H9 (cell line): ENCODE results near the gene PPP1R12A. TPM values are rescaled to one million over a fixed set of nuclear protein-coding genes. Genes with fewer than 3 reads are reported as not detected.

ENCODE experiments used
- DNase-seq: peaks from one replicate; pipeline ENCODE4 v3.0.0-alpha.2; 2017
- H2AFZ ChIP-seq: one replicate; pipeline ENCODE4 v1.6.1; 2013; ENCODE audit warnings: mild to moderate bottlenecking, low read length, control low read depth, moderate library complexity
- H2AK5ac ChIP-seq: 2 replicates; pipeline ENCODE4 v1.6.1; 2013; ENCODE audit warnings: low read length, control low read depth, mixed read lengths; ENCODE audit not compliant: insufficient read length
- H2BK120ac ChIP-seq: one replicate; pipeline ENCODE4 v1.6.1; 2013; ENCODE audit warnings: low read depth, mild to moderate bottlenecking, low read length, control low read depth, inconsistent platforms; ENCODE audit not compliant: poor library complexity, severe bottlenecking
- H2BK12ac ChIP-seq: 2 replicates; pipeline ENCODE4 v1.6.1; 2013; ENCODE audit warnings: low read length, control low read depth, mixed read lengths, low read depth; ENCODE audit not compliant: insufficient read length
- H2BK15ac ChIP-seq: 2 replicates; pipeline ENCODE4 v1.6.1; 2013; ENCODE audit warnings: low read depth, low read length, control low read depth
- H2BK20ac ChIP-seq: one replicate; pipeline ENCODE4 v1.6.1; 2013; ENCODE audit warnings: low read depth, mild to moderate bottlenecking, low read length, control low read depth, inconsistent platforms; ENCODE audit not compliant: poor library complexity, severe bottlenecking
- H2BK5ac ChIP-seq: 2 replicates; pipeline ENCODE4 v1.6.1; 2013; ENCODE audit warnings: low read length, control low read depth, mixed read lengths; ENCODE audit not compliant: insufficient read length
- H3K14ac ChIP-seq: 2 replicates; pipeline ENCODE4 v1.6.1; 2013; ENCODE audit warnings: low read length, control low read depth; ENCODE audit not compliant: insufficient read depth
- H3K18ac ChIP-seq: 2 replicates; pipeline ENCODE4 v1.6.1; 2013; ENCODE audit warnings: low read depth, mild to moderate bottlenecking, mixed read lengths, low read length, control low read depth; ENCODE audit not compliant: insufficient read length
- H3K23ac ChIP-seq: 2 replicates; pipeline ENCODE4 v1.6.1; 2013; ENCODE audit warnings: low read length, control low read depth, mixed read lengths, low read depth; ENCODE audit not compliant: insufficient read length
- H3K23me2 ChIP-seq: 2 replicates; pipeline ENCODE4 v1.6.1; 2013; ENCODE audit warnings: low read depth, mild to moderate bottlenecking, mixed read lengths, low read length, control low read depth; ENCODE audit not compliant: insufficient read length, poor library complexity, severe bottlenecking
- H3K27ac ChIP-seq: 2 replicates; pipeline ENCODE4 v1.5.1; 2013; ENCODE audit warnings: low read length, control low read depth, mixed read lengths, low read depth; ENCODE audit not compliant: insufficient read length
- H3K27me3 ChIP-seq: 2 replicates; pipeline ENCODE4 v1.6.1; 2013; ENCODE audit warnings: low read length, control low read depth, inconsistent platforms; ENCODE audit not compliant: insufficient read depth
- H3K4ac ChIP-seq: 2 replicates; pipeline ENCODE4 v1.6.1; 2013; ENCODE audit warnings: low read depth, mild to moderate bottlenecking, control low read depth, inconsistent platforms, low read length, moderate library complexity
- H3K4me1 ChIP-seq: 2 replicates; pipeline ENCODE4 v1.6.1; 2013; ENCODE audit warnings: low read length, control low read depth, inconsistent platforms; ENCODE audit not compliant: insufficient read depth
- H3K4me2 ChIP-seq: 2 replicates; pipeline ENCODE4 v1.6.1; 2013; ENCODE audit warnings: low read length, control low read depth, mixed read lengths; ENCODE audit not compliant: insufficient read length, insufficient read depth
- H3K56ac ChIP-seq: 2 replicates; pipeline ENCODE4 v1.6.1; 2013; ENCODE audit warnings: low read depth, mild to moderate bottlenecking, mixed read lengths, low read length, control low read depth; ENCODE audit not compliant: insufficient read length
- H3K79me1 ChIP-seq: 2 replicates; pipeline ENCODE4 v1.6.1; 2013; ENCODE audit warnings: low read depth, mild to moderate bottlenecking, moderate library complexity, low read length, control low read depth, inconsistent platforms; ENCODE audit not compliant: insufficient read depth, poor library complexity, severe bottlenecking
- H3K79me2 ChIP-seq: 2 replicates; pipeline ENCODE4 v1.6.1; 2013; ENCODE audit warnings: low read length, control low read depth, inconsistent platforms; ENCODE audit not compliant: insufficient read depth
- H3K9ac ChIP-seq: 2 replicates; pipeline ENCODE4 v1.6.1; 2013; ENCODE audit warnings: low read length, control low read depth, mixed read lengths; ENCODE audit not compliant: insufficient read length; ENCODE audit errors: extremely low read depth
- H3K9me3 ChIP-seq: one replicate; pipeline ENCODE4 v1.6.1; 2013; ENCODE audit warnings: low read depth, low read length, inconsistent platforms; ENCODE audit not compliant: control insufficient read depth
- H3T11ph ChIP-seq: one replicate; pipeline ENCODE4 v1.6.1; 2013; ENCODE audit warnings: mild to moderate bottlenecking, low read length, control low read depth, inconsistent platforms
- H4K20me1 ChIP-seq: one replicate; pipeline ENCODE4 v1.6.1; 2013; ENCODE audit not compliant: control insufficient read depth, insufficient read length, insufficient read depth
- H4K5ac ChIP-seq: 2 replicates; pipeline ENCODE4 v1.6.1; 2013; ENCODE audit warnings: low read depth, mild to moderate bottlenecking, mixed read lengths, low read length, control low read depth; ENCODE audit not compliant: insufficient read length
- H4K8ac ChIP-seq: replicated peaks from 2 replicates; pipeline ENCODE4 v1.6.1; 2013; ENCODE audit warnings: low read length, control low read depth, mixed read lengths, low read depth; ENCODE audit not compliant: insufficient read length
- H4K91ac ChIP-seq: 2 replicates; pipeline ENCODE4 v1.6.1; 2013; ENCODE audit warnings: low read depth, mild to moderate bottlenecking, moderate library complexity, mixed read lengths, low read length, control low read depth; ENCODE audit not compliant: insufficient read length
- H3K27ac Mint-ChIP-seq, 3 experiments: 2 replicates in 2 of 3; 3 replicates in 1 of 3; pipeline ENCODE4 v1.8.0; 2020 to 2021; ENCODE audit warnings: mixed read lengths in 3 of 3, mild to moderate bottlenecking in 1 of 3, moderate library complexity in 1 of 3
- H3K27me3 Mint-ChIP-seq: 2 replicates; pipeline ENCODE4 v1.8.0; 2021; ENCODE audit warnings: low read depth, mild to moderate bottlenecking, moderate library complexity, mixed read lengths
- H3K36me3 Mint-ChIP-seq, 3 experiments: 2 replicates in 2 of 3; 3 replicates in 1 of 3; pipeline ENCODE4 v1.8.0; 2020 to 2021; ENCODE audit warnings: low read depth in 3 of 3, mixed read lengths in 3 of 3; ENCODE audit not compliant: insufficient read depth in 1 of 3
- H3K4me1 Mint-ChIP-seq, 2 experiments: 2 replicates each; pipeline ENCODE4 v1.8.0; 2020; ENCODE audit warnings: mixed read lengths in 2 of 2
- H3K4me3 Mint-ChIP-seq, 2 experiments: 2 replicates in 1 of 2; 3 replicates in 1 of 2; pipeline ENCODE4 v1.8.0; 2020 to 2021; ENCODE audit warnings: mild to moderate bottlenecking in 2 of 2, mixed read lengths in 2 of 2, moderate library complexity in 1 of 2
- H3K9me3 Mint-ChIP-seq, 2 experiments: 2 replicates in 1 of 2; 3 replicates in 1 of 2; pipeline ENCODE4 v1.8.0; 2020; ENCODE audit warnings: mild to moderate bottlenecking in 2 of 2, mixed read lengths in 2 of 2, moderate library complexity in 1 of 2
- WGBS: extraction: QIAGEN DNeasy Blood & Tissue Kit; methylation state at CpG from one replicate; pipeline ENCODE4 v1.1.7; 2013; ENCODE audit warnings: missing lambda C conversion rate, low lambda C conversion rate, mixed read lengths; ENCODE audit not compliant: insufficient read length; ENCODE audit errors: extremely low coverage; 5-methylcytosine and 5-hydroxymethylcytosine counted together
- total RNA-seq: library from RNA; stranded (reverse); gene quantifications from 2 replicates; pipeline ENCODE4 v1.2.1, GENCODE V29; 2021
- TF ChIP-seq, protein P1 (sequence below): fragments of 200-600 bp; sonication (generic); conservative IDR thresholded peaks from 3 replicates; pipeline ENCODE4 v1.8.0; 2021; ENCODE audit warnings: antibody characterized with exemption, mild to moderate bottlenecking

The PPP1R12A gene
- total RNA-seq, 1 experiment from 2014 or later: 93.5 TPM

DNA sequence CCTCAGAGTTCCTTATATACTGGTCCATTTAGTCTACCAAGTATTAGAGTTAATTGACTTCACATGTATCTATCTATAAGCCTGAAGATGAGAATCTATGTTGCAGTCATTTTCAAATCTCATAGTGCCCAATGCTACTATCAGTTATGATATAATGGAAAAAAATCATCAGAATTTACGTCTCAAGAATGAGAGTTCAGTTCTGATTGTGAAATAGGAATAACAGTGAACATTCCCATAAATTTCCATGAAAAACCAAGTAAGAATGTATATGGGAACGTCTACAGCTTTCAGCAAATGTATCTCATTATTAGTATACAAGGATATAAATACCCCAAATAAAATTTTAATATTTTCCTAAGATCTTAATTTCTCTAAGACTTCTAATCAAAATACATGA, 77.2 kb downstream of the PPP1R12A start:
- peaks cover 15% of the 10 kb centered on the region for H3K79me1 ChIP-seq
- Mint-ChIP-seq H3K4me3 (no peak overlapping the region), H3K27me3 (no peaks in the 10 kb centered on the region), H3K9me3 (0 out of 5 replicates have a peak, but pooled peaks cover 0 to under 1% of the 10 kb centered on the region in 2 experiments), H3K27ac (no peak overlapping the region), H3K36me3 (peaks cover 6 to 13% (median 11%) of the 10 kb centered on the region in 3 experiments; a peak in 6 of 7 replicates), H3K4me1 (peaks cover 9% of the 10 kb centered on the region in 2 experiments)
- no peak overlapping the region for H2BK15ac ChIP-seq
- TF ChIP-seq, protein P1, sequence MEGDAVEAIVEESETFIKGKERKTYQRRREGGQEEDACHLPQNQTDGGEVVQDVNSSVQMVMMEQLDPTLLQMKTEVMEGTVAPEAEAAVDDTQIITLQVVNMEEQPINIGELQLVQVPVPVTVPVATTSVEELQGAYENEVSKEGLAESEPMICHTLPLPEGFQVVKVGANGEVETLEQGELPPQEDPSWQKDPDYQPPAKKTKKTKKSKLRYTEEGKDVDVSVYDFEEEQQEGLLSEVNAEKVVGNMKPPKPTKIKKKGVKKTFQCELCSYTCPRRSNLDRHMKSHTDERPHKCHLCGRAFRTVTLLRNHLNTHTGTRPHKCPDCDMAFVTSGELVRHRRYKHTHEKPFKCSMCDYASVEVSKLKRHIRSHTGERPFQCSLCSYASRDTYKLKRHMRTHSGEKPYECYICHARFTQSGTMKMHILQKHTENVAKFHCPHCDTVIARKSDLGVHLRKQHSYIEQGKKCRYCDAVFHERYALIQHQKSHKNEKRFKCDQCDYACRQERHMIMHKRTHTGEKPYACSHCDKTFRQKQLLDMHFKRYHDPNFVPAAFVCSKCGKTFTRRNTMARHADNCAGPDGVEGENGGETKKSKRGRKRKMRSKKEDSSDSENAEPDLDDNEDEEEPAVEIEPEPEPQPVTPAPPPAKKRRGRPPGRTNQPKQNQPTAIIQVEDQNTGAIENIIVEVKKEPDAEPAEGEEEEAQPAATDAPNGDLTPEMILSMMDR: no peak
- no peak overlapping the region for H3K9ac ChIP-seq
- no peaks in the 10 kb centered on the region for H3K4me1 ChIP-seq
- no peak overlapping the region for H3K4ac ChIP-seq
- H4K20me1 ChIP-seq: no peaks in the 10 kb centered on the region
- no peaks in the 10 kb centered on the region for H3K9me3 ChIP-seq
- no peak overlapping the region for H4K8ac ChIP-seq
- no peak overlapping the region for H2AFZ ChIP-seq
- H2BK20ac ChIP-seq: no peak overlapping the region
- no peak for DNase-seq
- no peak overlapping the region for H2AK5ac ChIP-seq
- no peak overlapping the region for H3K56ac ChIP-seq
- H2BK5ac ChIP-seq: no peak overlapping the region
- no peak overlapping the region for H2BK12ac ChIP-seq
- no peaks in the 10 kb centered on the region for H3K27me3 ChIP-seq
- peaks cover 13% of the 10 kb centered on the region; the same call in 1 of the 2 replicates for H3K79me2 ChIP-seq
- no peak overlapping the region for H3K23ac ChIP-seq
- no peak overlapping the region for H3K14ac ChIP-seq
- H3K23me2 ChIP-seq: no peaks in the 10 kb centered on the region
- no peak overlapping the region for H3K18ac ChIP-seq
- no peak overlapping the region for H3K27ac ChIP-seq
- H3T11ph ChIP-seq: no peak overlapping the region
- WGBS: no CpG with 5 or more reads among the region's 2 CpGs
- no peak overlapping the region for H3K4me2 ChIP-seq
- H4K91ac ChIP-seq: no peak overlapping the region
- no peak overlapping the region for H2BK120ac ChIP-seq
- H4K5ac ChIP-seq: no peak overlapping the region
